Heart right ventricle (tissue), 16 donors: ENCODE results near the gene CHST15. TPM values are rescaled to one million over a fixed set of nuclear protein-coding genes. Genes with fewer than 3 reads are reported as not detected.

Source experiments
- ATAC-seq, 8 donors: fragments of 200-7000 bp; cut with Tn5 transposase; one replicate each; pipeline ENCODE4 v1.9.1; 2020; ENCODE audit warnings: mild to moderate bottlenecking in 8 of 8, moderate library complexity in 8 of 8, moderate number of reproducible peaks in 1 of 8
- DNase-seq, 2 donors: peaks; one replicate each; pipeline ENCODE4 v3.0.0-alpha.2; 2020
- H3K27ac ChIP-seq, 10 donors: fragments of 200-600 bp; sonication (generic) in 2 of 10; one replicate each; pipeline versions ENCODE4 v1.5.0 to v1.8.0; 2020 to 2022; ENCODE audit warnings: mild to moderate bottlenecking in 3 of 10
- H3K27me3 ChIP-seq, 7 donors: fragments of 200-600 bp; one replicate each; pipeline ENCODE4 v1.8.0; 2021 to 2022; ENCODE audit warnings: mild to moderate bottlenecking in 2 of 7
- H3K36me3 ChIP-seq, 9 donors: fragments of 200-600 bp; sonication (generic) in 1 of 9; one replicate each; pipeline versions ENCODE4 v1.5.0 to v1.8.0; 2020 to 2022; ENCODE audit warnings: mild to moderate bottlenecking in 2 of 9
- H3K4me1 ChIP-seq, 9 donors: fragments of 200-600 bp; sonication (generic) in 1 of 9; one replicate each; pipeline versions ENCODE4 v1.5.0 to v1.8.0; 2020 to 2022; ENCODE audit warnings: mild to moderate bottlenecking in 4 of 9
- H3K4me3 ChIP-seq, 10 donors: fragments of 200-600 bp; sonication (generic) in 2 of 10; one replicate each; pipeline versions ENCODE4 v1.5.0 to v1.8.0; 2020 to 2022; ENCODE audit warnings: mild to moderate bottlenecking in 7 of 10, moderate library complexity in 2 of 10
- H3K9me3 ChIP-seq, 11 donors: fragments of 200-600 bp in 10 of 11; sonication (generic) in 2 of 11; one replicate each; pipeline versions ENCODE4 v1.5.0 to v1.8.0; 2013 to 2022; ENCODE audit warnings: mild to moderate bottlenecking in 2 of 11, control low read depth in 1 of 11, moderate library complexity in 1 of 11
- WGBS, 2 donors: extraction: QIAGEN DNeasy Blood & Tissue Kit; methylation state at CpG; one replicate each; pipeline ENCODE4 v1.1.7; 2013; ENCODE audit warnings: inconsistent platforms in 1 of 2; 5-methylcytosine and 5-hydroxymethylcytosine counted together
- intact Hi-C, 10 donors: fragments of 100-400 bp; cut with DNase I; formaldehyde crosslinking; loops; one replicate each; pipeline versions ENCODE4 v1.11.1 to v1.14.2; 2022
- polyA plus RNA-seq, 2 donors: library from polyadenylated mRNA; stranded (reverse); fragments of 200-250 nt; gene quantifications; one replicate each; pipeline ENCODE4 v1.2.3, GENCODE V29; 2013
- total RNA-seq, 10 donors: library from RNA; stranded (reverse); fragmentation: NEBNext Ultra II Directional in 3 of 10; extraction: Animal tissue kit (Norgen Biotek cat#: 25700) in 3 of 10; gene quantifications; one replicate each; pipeline versions ENCODE4 v1.2.1 to v1.2.4, GENCODE V29; 2021 to 2023
- TF ChIP-seq, protein P1 (sequence below), 9 donors: fragments of 200-600 bp; sonication (generic) in 2 of 9; IDR thresholded peaks; one replicate each; pipeline versions ENCODE4 v1.5.0 to v1.8.0; 2021 to 2022; ENCODE audit warnings: antibody characterized with exemption in 9 of 9, mild to moderate bottlenecking in 5 of 9, moderate library complexity in 1 of 9
- donor health status: Arrhythmogenic right ventricular cardiomyopathy.
- donor health status: ischemic (EF 13 %, LVEDD 7.1; RV severe dilation, severe dysfunction).
- donor health status: healthy with polysubstance abuse.
- donor health status: DM: no; HTN: yes; CAD: no.
- donor health status: DM: no; HTN: no; CAD: no.
- donor health status: ischemic (EF 25% LVEDD 6.9; RV normal size, moderate dysfunction).
- donor health status: ischemic (EF 25% LVEDD 5.7; RV mildly dilated, moderate dysfunction).
- donor health status: healthy.
- donor health status: DM: yes; HTN: yes; CAD: no.
- donor health status: Ischemic cardiomyopathy.
- donor health status: ischemic (EF 35%, LVEDD 5.7; RV mildly dilated, moderate dysfunction).
- donor health status: nonischemic (EF 11% LVEDD 7.7; RV severe dilation, severe dysfunction).
- donor health status: DM: yes; HTN: yes; CAD: no.
- donor health status: PGD.
- donor health status: ischemic (EF 29% LVEDD 5.4; RV normal size, mild dysfunction).
- donor health status: nonischemic (EF 23%, LVEDD 6.1; RV moderate dilation, normal function).

The CHST15 gene
- total and polyA plus RNA-seq, 12 donors, result 1.3 to 16.7 (median 4.8) TPM

DNA sequence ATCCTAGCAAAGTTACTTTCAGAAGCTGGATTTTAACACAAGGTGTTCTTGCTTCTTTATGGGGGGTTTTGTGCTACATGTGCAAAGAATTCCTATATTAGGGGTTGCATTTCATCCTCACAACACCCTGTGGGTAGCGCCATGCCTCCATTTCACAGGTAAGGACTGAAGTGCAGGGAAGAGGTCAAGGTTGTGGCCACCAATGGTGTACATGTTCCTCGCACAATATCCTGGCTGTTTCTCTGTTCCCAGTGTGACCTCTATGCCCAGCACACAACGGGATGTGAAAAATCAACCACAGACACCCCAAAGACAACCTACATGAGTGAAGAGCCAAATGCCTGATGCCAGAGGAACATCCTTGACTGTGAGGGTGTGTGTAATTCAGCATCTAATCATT lies 80.8 kb downstream of the CHST15 start:
- WGBS, 2 donors, result 61 to 98% methylated on average over 3 of the region's 3 CpGs
- TF ChIP-seq, protein P1, sequence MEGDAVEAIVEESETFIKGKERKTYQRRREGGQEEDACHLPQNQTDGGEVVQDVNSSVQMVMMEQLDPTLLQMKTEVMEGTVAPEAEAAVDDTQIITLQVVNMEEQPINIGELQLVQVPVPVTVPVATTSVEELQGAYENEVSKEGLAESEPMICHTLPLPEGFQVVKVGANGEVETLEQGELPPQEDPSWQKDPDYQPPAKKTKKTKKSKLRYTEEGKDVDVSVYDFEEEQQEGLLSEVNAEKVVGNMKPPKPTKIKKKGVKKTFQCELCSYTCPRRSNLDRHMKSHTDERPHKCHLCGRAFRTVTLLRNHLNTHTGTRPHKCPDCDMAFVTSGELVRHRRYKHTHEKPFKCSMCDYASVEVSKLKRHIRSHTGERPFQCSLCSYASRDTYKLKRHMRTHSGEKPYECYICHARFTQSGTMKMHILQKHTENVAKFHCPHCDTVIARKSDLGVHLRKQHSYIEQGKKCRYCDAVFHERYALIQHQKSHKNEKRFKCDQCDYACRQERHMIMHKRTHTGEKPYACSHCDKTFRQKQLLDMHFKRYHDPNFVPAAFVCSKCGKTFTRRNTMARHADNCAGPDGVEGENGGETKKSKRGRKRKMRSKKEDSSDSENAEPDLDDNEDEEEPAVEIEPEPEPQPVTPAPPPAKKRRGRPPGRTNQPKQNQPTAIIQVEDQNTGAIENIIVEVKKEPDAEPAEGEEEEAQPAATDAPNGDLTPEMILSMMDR (IDR thresholded peaks at IDR 0.05), result no peak

DNA sequence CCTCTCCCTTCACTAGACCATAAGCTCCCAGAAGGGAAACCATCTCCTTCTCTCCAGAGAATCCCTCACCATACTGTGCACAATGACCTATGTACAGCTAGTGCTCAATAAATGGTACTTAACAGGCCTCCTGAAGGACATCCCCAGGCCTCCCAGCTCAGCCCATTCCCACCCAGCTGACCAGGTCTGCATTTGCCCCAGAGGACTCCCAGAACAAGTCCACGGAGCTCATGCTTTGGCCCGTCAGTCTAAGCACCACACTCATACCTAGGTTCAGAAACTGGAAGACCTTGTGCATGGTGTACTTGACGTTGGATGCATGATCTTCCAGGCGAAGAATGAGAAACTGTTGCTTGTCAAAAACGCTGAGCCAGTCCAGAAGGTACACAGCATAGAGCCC lies 81.3 kb downstream of the CHST15 start:
- no peak overlapping the region for H3K4me3 ChIP-seq
- peaks cover 0 to 13% (median 0%) of the 10 kb centered on the region in 9 donors for H3K4me1 ChIP-seq
- no peak overlapping the region for H3K27ac ChIP-seq
- peaks cover 0 to 15% (median 0%) of the 10 kb centered on the region in 11 donors for H3K9me3 ChIP-seq
- ATAC-seq, result no peak
- no peaks in the 10 kb centered on the region for H3K27me3 ChIP-seq
- intact Hi-C loops, result no loop called here
- no peak for DNase-seq
- TF ChIP-seq, protein P1 (IDR thresholded peaks at IDR 0.05), result no peak
- peaks cover 0 to 81% (median 0%) of the 10 kb centered on the region in 9 donors for H3K36me3 ChIP-seq
- WGBS, 2 donors, result 95 to 96% methylated on average over 5 of the region's 5 CpGs

More for the DNA sequence above, 80.8 kb downstream of the CHST15 start:
- peaks cover 0 to 13% (median 0%) of the 10 kb centered on the region in 9 donors for H3K4me1 ChIP-seq
- ATAC-seq, result no peak
- intact Hi-C loops, result no loop called here
- peaks cover 0 to 15% (median 0%) of the 10 kb centered on the region in 11 donors for H3K9me3 ChIP-seq
- no peak overlapping the region for H3K27ac ChIP-seq
- no peak overlapping the region for H3K4me3 ChIP-seq
- peaks cover 0 to 80% (median 0%) of the 10 kb centered on the region in 9 donors for H3K36me3 ChIP-seq
- no peak for DNase-seq
- H3K27me3 ChIP-seq, result peaks cover 0 to 1% (median 0%) of the 10 kb centered on the region in 7 donors

DNA sequence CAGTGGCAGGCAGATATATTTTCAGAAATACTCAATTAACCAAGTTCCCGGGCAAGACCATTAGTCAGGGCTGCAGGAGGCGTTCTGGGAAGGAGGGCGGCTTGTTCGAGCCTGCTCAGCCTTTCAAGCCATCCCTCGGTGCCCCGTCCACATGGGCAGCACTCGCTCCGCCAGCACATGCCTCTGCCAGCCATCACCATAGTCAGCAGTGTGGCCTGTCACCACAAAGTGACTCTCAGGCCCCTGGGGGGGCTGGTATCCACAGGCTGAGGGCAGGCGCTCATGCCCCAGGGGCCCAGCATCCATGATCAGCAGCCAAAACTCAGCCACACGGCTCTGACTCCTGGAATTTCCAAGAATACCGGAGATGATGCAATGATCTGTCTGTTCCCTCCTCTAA lies 81.9 kb downstream of the CHST15 start:
- Histone ChIP-seq H3K27ac (no peak overlapping the region), H3K36me3 (peaks cover 0 to 84% (median 0%) of the 10 kb centered on the region in 9 donors), H3K9me3 (peaks cover 0 to 15% (median 0%) of the 10 kb centered on the region in 11 donors), H3K4me1 (peaks cover 0 to 13% (median 0%) of the 10 kb centered on the region in 9 donors), H3K27me3 (no peaks in the 10 kb centered on the region), H3K4me3 (no peak overlapping the region)
- ATAC-seq (peak in 1 of 8 donors; percentile 26), DNase-seq (no peak)
- TF ChIP-seq, protein P1 (IDR thresholded peaks at IDR 0.05), result no peak
- intact Hi-C loops, result no loop called here
- 82 to 92% methylated on average over 11 of the region's 11 CpGs for WGBS, 2 donors

DNA sequence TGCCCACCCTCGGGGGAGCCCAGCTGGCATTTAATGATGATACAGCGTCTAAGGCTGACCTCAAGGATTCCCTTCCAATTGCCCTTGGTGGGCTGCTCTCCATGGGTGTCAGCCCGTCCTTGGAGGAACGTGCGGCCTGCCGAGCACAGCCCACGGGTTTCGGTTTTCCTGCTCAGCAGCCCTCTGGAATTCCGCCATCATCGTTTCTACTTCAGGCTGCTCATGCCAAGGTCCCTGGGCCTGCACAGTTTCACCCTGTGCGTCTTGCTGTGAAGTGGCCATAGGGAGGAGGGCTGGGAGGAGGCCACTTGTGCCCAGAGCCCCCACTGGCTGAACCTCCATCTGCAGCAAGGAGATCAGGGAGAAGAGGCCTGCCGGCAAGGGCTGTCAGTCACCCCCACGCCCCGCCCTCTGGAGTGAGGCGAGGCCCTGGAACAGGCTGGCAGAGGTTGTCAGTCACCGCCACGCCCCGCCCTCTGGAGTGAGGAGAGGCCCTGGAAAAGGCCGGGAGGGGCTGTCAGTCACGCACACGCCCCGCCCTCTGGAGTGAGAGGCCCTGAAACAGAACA lies 82.8 kb downstream of the CHST15 start:
- peak in 1 of 8 donors; percentile 11 for ATAC-seq
- intact Hi-C loops, result no loop called here
- H3K4me1 ChIP-seq, result peaks cover 0 to 13% (median 0%) of the 10 kb centered on the region in 9 donors
- H3K27ac ChIP-seq, result no peak overlapping the region
- peaks cover 0 to 15% (median 0%) of the 10 kb centered on the region in 11 donors for H3K9me3 ChIP-seq
- peaks cover 0 to 86% (median 0%) of the 10 kb centered on the region in 9 donors for H3K36me3 ChIP-seq
- DNase-seq, result no peak
- no peak overlapping the region for H3K4me3 ChIP-seq
- no peaks in the 10 kb centered on the region for H3K27me3 ChIP-seq
- 74 to 79% methylated on average over 22 of the region's 22 CpGs for WGBS, 2 donors
- TF ChIP-seq, protein P1 (IDR thresholded peaks at IDR 0.05), result no peak
